HG02678 (cell line): ENCODE results near the gene JADE3.

Source experiments
- ATAC-seq: cut with Tn5 transposase; IDR thresholded peaks from one replicate; pipeline ENCODE4 v1.9.1; 2021; ENCODE audit warnings: mild to moderate bottlenecking, moderate library complexity; ENCODE audit not compliant: unreplicated experiment

JADE3 gene

GRCh38 chrX:46912098-46912602, at the start of gene JADE3:
JADE3 (plus strand) TSS chrX:46912421; CDS start chrX:46984895, 72,474 bp downstream.
- ATAC-seq, result peak; percentile 54

- no peak for ATAC-seq
Observed at GRCh38 chrX:46863072-46863471, 49.1 kb upstream of the JADE3 start.

DNA sequence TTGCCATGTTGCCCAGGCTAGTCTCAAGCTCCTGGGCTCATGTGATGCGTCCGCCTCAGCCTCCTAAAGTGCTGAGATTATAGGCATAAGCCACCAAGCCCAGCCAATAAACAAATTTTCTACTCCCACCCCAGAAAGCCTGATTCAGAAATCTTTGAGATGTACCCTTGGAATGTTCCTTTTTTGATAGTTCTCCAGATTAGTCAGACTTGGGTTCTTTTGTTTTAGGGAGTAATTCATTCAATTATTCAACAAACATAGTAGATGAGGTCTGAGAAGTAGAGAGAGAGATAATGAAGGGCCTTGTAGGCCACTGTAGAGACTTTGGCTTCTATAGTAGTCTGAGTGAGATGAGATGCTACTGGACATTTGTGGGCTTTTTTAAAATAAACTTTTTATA, 47.6 kb upstream of the JADE3 start:
- ATAC-seq, result no peak

DNA sequence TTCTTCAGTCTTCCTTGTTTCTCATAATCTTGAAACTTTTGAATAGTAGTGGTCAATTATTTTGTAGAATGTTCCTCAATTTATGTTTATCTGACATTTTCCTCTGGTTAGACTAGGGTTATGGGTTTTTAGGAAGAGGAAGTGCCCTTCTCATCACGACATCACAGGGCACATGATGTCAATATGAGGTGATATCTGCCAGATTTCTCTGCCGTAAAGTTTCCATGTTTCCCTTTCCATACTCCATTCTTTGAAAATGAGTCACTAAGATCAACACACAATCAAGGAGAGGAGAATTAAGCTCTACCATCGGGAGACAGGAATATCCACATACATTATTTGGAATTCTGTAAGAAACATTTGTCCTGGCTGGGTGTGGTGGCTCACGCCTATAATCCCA, 46.9 kb upstream of the JADE3 start:
- ATAC-seq, result no peak

DNA sequence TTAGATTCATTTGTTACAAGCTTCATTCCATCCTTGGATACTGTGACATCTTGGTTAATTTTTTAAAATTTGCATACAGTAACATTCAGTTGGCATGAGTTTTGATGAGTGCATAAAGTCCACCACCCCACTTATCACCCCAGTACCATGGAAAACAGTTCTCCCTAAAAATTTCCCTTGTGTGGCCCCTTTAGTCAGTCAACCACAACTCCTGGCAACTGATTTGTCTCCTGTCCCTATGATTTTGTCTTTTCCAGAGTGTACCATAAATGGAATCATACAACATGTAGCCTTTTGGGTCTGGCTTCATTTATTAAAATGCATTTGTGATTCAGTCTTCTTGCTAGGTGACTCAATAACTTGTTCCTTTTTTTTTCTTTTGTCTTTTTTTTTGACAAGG, 45.5 kb upstream of the JADE3 start:
- no peak for ATAC-seq

DNA sequence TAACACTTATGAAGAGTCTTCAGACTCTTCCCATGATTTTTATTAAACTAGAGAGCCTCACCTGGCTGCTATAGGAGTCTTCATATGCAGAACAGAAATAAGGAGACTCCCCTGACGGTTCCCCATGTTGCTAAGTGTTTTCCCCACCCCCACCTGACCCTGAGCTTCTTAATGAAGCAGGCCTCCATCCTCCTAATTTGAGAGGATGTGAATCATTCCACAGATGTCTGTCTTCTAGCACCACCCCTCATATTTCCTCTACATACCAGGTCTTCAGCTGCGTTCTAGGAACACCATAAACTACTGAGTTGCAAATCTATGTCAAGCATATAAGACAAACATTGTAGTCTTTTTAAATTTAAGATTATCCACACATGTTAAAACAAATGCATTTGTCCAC, 38.5 kb upstream of the JADE3 start:
- ATAC-seq, result no peak

DNA sequence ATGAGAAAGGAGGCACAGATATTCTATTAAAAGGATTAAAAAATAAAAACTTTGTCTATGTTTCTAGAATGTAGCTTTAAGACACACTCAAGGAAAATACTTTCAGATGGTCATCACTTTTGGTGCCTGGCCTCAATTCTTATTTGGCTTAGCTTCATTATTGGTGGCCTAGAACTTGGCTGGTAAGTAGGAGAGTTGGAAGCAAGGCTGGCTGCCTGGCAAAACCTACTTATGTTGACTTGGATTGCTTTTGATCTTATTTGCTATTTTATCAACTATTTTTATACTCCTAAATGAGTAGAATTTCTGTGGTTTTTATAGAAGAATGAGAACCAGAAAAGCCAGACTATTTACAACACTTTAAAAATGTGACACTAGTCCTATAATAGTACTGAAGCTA, 35.3 kb upstream of the JADE3 start:
- ATAC-seq, result no peak

GRCh38 chrX:46882266-46882665, 30.0 kb upstream of the JADE3 start:
- ATAC-seq, result no peak

DNA sequence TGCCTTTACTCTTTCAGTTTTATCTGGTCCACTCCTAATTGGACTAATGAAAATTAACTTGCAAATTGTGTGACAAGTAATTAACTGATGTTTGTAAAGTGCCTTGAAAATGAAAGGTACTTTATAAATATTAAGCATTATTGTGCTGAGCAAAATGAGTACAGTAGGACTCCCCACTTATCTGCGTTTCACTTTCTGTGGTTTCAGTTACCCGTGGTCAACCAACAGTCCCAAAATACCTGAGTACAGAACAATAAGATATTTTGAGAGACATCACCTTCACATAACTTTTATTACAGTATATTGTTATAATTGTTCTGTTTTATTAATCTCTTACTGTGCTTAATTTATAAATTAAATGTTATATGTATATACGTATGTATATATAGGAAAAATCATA, 27.4 kb upstream of the JADE3 start:
- ATAC-seq, result no peak

DNA sequence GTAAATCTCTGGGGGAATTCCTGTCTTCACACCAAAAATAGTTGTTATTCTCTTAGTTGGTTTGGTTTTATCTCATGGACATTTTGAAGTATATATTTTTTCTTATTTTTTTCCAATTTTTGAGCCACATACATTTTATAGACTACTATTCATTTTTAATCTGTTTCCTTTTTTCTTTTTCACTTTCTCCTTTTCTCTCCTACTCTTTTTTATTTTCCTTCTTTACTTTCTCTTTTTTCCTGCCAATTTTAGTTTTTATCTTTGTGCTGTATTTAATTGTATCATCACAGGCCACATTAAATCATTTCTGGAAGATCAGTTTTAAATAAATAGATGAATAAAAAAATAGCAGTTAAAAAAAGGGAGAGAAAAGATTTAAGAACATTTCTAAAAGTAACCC, 14.0 kb upstream of the JADE3 start:
- no peak for ATAC-seq

GRCh38 chrX:46903458-46904242, 8.6 kb upstream of the JADE3 start:
- ATAC-seq, result peak; percentile 88

- ATAC-seq, result no peak
Observed at GRCh38 chrX:46904626-46905025, 7.6 kb upstream of the JADE3 start.

DNA sequence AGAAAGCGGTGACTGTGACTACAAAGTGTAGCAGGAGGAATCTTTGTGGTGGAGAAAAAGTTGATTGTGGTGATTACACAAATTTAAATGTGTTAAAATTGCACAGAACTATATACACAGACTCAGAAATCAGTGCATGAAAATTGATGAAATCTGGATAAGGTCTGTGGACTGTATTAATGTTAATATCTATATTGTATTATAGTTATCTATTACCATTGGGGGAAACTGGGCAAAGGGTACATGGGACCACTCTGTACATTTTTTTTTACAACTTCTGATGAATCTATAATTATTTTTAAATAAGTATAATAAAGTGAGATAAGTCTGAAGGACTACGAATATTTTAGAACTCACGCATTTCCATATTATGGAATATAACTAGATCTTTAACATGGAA, 1.8 kb upstream of the JADE3 start:
- ATAC-seq, result no peak

- peak; percentile 61 for ATAC-seq
Observed at GRCh38 chrX:46912603-46913491, 626 bp downstream of the JADE3 start.

GRCh38 chrX:46913667-46914066, 1.4 kb downstream of the JADE3 start:
- ATAC-seq, result no peak

DNA sequence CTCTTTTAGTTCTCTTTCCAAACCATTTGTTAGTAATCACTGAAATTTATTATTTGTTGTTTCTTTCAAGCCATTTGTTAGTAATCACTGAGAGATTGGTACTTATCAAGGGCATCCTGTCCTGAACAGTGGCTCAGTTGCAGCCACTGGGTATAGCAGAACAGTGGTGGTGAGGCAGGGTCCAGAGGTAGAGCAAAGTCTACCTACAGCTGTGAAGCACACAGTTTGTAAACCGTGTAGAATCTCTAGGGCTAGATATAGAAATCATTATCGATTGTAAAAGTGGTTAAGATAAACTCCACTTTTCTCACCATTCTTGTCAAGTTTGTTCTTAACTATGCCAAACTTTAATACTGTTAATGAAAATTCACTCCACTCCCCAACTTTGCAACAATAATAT, 4.1 kb downstream of the JADE3 start:
- no peak for ATAC-seq

- ATAC-seq, result no peak
Observed at GRCh38 chrX:46917622-46918021, 5.4 kb downstream of the JADE3 start.

DNA sequence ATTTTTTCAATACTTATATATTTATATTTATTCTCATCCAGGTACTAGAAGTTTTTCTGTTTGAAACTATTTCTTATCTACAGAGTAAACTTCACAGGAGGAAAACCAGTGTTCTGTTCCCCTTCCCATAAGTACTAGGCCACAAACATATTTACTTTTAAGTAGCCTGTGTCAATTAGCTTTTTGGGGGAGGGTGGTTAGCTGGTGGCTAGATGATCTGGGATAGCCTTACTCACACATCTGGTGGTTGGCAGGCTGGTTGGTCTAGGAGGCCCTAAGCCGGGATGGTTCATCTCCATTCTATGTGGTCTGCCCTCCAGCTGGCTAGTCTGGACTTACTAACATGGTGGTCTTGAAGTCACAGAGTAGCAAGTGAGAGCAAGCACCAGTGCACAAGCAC, 6.2 kb downstream of the JADE3 start:
- ATAC-seq, result no peak

DNA sequence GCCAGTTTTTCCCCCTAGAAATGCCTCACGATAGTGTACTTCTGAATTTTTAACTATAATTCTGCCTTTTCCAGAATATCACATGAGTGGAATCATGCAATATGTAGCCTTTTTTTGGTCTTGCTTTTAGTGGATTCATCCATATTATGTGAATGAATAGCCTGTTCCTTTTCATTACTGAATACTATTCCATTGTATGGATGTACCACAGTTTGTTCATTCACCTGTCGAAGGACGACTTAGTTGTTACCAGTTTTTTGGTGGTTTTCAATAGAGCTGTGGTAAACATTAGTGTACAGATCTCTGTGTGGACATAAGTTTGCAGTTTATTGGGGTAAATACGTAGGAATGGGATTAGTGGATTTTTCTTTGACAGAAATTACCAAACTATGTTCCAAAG, 8.0 kb downstream of the JADE3 start:
- ATAC-seq, result no peak

DNA sequence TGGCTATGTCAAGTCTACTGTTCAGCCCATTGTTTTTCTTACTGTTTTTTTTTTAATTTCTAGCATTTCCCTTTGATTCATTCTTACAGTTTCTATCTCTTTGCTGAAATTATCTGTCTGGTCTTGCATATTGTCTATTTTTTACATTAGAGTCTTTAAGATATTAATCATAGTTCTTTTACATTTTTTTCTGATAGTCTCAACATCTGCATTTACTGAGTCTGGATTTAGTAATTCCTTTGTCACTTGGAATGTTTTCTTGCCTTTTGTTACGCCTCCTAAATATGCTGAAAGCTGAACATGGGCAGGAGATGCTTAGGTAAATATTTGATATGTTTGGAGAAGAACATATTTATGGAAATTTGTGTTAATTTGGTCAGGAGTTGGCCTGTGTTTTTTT, 10.4 kb downstream of the JADE3 start:
- no peak for ATAC-seq

- ATAC-seq, result no peak
Observed at GRCh38 chrX:46927718-46928117, 15.5 kb downstream of the JADE3 start.
